GM12891 (cell line): ENCODE measurements around the gene RFX3.

Experiments
- POLR2A ChIP-seq: IDR thresholded peaks from 2 replicates; pipeline ENCODE4 v1.6.1; 2011; ENCODE audit warnings: low read depth, low read length, control low read depth
- POLR2AphosphoS5 ChIP-seq: IDR thresholded peaks from 2 replicates; pipeline ENCODE4 v1.6.1; 2011; ENCODE audit warnings: low read depth, low read length, control low read depth
- SPI1 ChIP-seq: IDR thresholded peaks from 2 replicates; pipeline ENCODE4 v1.6.1; 2011; ENCODE audit warnings: low read depth, low read length, control low read depth
- TAF1 ChIP-seq: IDR thresholded peaks from 2 replicates; pipeline ENCODE4 v1.6.1; 2011; ENCODE audit warnings: low read depth, low read length, control low read depth

DNA sequence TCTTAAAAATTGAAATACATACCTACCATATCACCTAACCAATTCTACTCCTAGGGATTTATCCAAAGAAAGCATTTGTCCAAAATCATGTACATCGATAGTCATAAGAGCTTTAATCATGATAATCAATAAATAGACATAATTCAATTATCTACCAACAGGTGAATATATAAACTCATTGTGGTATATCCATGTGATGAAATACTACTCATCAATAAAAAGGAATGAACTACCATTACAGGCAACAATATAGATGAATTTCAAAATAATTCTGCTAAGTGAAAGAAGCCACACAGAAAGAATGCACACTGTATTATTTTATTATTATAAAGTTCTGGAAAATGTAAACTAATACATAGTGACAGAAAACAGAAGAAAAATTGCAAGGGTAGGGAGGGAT, 81.8 kb downstream of the RFX3 start:
- TF ChIP-seq POLR2AphosphoS5: no peak
- no peak for TF ChIP-seq POLR2A
- TF ChIP-seq TAF1: no peak
- TF ChIP-seq SPI1: no peak
